A673 (cell line): ENCODE measurements around the gene RBM39. TPM values are rescaled to one million over a fixed set of nuclear protein-coding genes. Genes with fewer than 3 reads are reported as not detected.

ENCODE experiments used
- BruUV-seq: library from RNA; stranded (reverse); fragments of 400-500 nt; replicated peaks from 2 replicates; lab custom pipeline; 2021; lab: Mats Ljungman, UMichigan
- CTCF ChIA-PET: fragments of 300-600 bp; sonication (Branson Sonifier 250); formaldehyde crosslinking; loops from one replicate; lab custom pipeline; 2022; ENCODE audit warnings: antibody characterized with exemption; lab: Charles Lee
- POLR2A ChIA-PET: fragments of 300-600 bp; sonication (Branson Sonifier 250); formaldehyde crosslinking; loops from one replicate; lab custom pipeline; 2022; ENCODE audit warnings: antibody characterized with exemption; ENCODE audit not compliant: low non-redundant PET; lab: Charles Lee
- DNase-seq: peaks from one replicate; pipeline ENCODE4 v3.0.0-alpha.2; 2015; ENCODE audit warnings: low spot score
- H3K27ac ChIP-seq: fragments of 200-600 bp; sonication (generic); 2 replicates; pipeline ENCODE4 v1.5.1; 2016; ENCODE audit warnings: mixed run types, low read depth, mild to moderate bottlenecking, mixed read lengths, antibody characterized with exemption, low read length; ENCODE audit not compliant: poor library complexity, severe bottlenecking
- H3K27me3 ChIP-seq: fragments of 200-600 bp; sonication (generic); replicated peaks from 2 replicates; pipeline ENCODE4 v1.6.1; 2017; ENCODE audit warnings: mixed run types, low read depth, mild to moderate bottlenecking, mixed read lengths, antibody characterized with exemption, low read length; ENCODE audit not compliant: insufficient read depth, poor library complexity
- H3K36me3 ChIP-seq: fragments of 200-600 bp; sonication (generic); 2 replicates; pipeline ENCODE4 v1.6.1; 2016; ENCODE audit warnings: mixed run types, mild to moderate bottlenecking, mixed read lengths, antibody characterized with exemption, low read length; ENCODE audit not compliant: insufficient read depth, poor library complexity, severe bottlenecking
- H3K4me1 ChIP-seq: fragments of 200-600 bp; sonication (generic); 2 replicates; pipeline ENCODE4 v1.6.1; 2017; ENCODE audit warnings: mixed run types, mild to moderate bottlenecking, mixed read lengths, antibody characterized with exemption, low read length; ENCODE audit not compliant: insufficient read depth, poor library complexity, severe bottlenecking
- H3K4me3 ChIP-seq: fragments of 200-600 bp; sonication (generic); 2 replicates; pipeline ENCODE4 v1.5.1; 2016; ENCODE audit warnings: low read depth, mixed run types, mild to moderate bottlenecking, mixed read lengths, low read length; ENCODE audit not compliant: poor library complexity, severe bottlenecking
- H3K9me3 ChIP-seq: fragments of 200-600 bp; sonication (generic); 2 replicates; pipeline ENCODE4 v1.6.1; 2016; ENCODE audit warnings: mixed run types, low read depth, mild to moderate bottlenecking, mixed read lengths, antibody characterized with exemption, low read length; ENCODE audit not compliant: poor library complexity, severe bottlenecking
- EZH2 ChIP-seq: fragments of 200-600 bp; sonication (generic); IDR thresholded peaks from 2 replicates; pipeline ENCODE4 v1.6.1; 2017; ENCODE audit warnings: borderline replicate concordance, low read depth, mild to moderate bottlenecking, mixed read lengths, antibody characterized with exemption, low read length; ENCODE audit not compliant: poor library complexity, severe bottlenecking
- intact Hi-C: fragments of 100-400 bp; cut with micrococcal nuclease; formaldehyde crosslinking; loops from one replicate; pipeline ENCODE4 v1.10.0; 2022; ENCODE audit not compliant: unreplicated experiment
- total RNA-seq: library from RNA; stranded (reverse); gene quantifications from 2 replicates; pipeline ENCODE4 v1.2.3, GENCODE V29; 2021
- TF ChIP-seq, protein P1 (sequence below): fragments of 300-800, 200-600 bp; sonication (generic); conservative IDR thresholded peaks from 2 replicates; pipeline ENCODE4 v1.5.1; 2017; ENCODE audit warnings: low read depth, mild to moderate bottlenecking, antibody characterized with exemption, low read length, moderate library complexity, mixed read lengths

RBM39 gene
- total RNA-seq, 1 experiment from 2014 or later: 329 TPM

DNA sequence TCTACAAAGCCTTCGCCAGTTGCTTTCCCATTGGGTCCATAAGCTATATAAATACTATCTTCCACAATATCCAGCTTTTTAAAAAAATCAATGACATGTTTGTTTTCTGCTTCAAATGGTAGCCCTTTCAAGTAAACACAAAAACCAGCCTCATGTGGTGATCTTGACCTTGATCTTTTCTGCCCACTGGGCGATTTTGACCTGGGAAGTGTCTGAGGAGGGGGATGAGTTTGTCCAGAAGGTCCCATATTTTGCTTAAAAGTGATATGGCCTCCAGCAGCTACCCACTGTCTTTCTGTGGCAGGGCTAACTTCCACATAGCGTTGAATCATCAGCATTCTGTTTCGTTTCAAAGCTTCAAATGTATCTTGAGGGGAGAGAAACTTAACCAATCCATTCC lies 88.2 kb downstream of the RBM39 start:
- Histone ChIP-seq H3K4me1 (peaks cover 10% of the 10 kb centered on the region), H3K27ac (no peak overlapping the region), H3K27me3 (no peaks in the 10 kb centered on the region), H3K4me3 (no peak overlapping the region), H3K9me3 (no peaks in the 10 kb centered on the region), H3K36me3 (peaks cover 67% of the 10 kb centered on the region)
- BruUV-seq: TSS peak; percentile 4
- ChIA-PET POLR2A (no interaction called here), CTCF (no interaction called here)
- DNase-seq: no peak
- intact Hi-C loops: no loop called here
- TF ChIP-seq, protein P1, sequence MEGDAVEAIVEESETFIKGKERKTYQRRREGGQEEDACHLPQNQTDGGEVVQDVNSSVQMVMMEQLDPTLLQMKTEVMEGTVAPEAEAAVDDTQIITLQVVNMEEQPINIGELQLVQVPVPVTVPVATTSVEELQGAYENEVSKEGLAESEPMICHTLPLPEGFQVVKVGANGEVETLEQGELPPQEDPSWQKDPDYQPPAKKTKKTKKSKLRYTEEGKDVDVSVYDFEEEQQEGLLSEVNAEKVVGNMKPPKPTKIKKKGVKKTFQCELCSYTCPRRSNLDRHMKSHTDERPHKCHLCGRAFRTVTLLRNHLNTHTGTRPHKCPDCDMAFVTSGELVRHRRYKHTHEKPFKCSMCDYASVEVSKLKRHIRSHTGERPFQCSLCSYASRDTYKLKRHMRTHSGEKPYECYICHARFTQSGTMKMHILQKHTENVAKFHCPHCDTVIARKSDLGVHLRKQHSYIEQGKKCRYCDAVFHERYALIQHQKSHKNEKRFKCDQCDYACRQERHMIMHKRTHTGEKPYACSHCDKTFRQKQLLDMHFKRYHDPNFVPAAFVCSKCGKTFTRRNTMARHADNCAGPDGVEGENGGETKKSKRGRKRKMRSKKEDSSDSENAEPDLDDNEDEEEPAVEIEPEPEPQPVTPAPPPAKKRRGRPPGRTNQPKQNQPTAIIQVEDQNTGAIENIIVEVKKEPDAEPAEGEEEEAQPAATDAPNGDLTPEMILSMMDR: no peak
- no peak for TF ChIP-seq EZH2

Other genes starting within 250 kb of the RBM39 start
- gene C20orf173, start 212.6 kb downstream of the RBM39 start, total RNA-seq: not detected in 2 replicates
- 256 and 258 TPM in 2 replicates for gene ERGIC3, start 200.2 kb downstream of the RBM39 start, total RNA-seq
- 0.67 and 1.2 TPM in 2 replicates for gene SPAG4, start 126.4 kb downstream of the RBM39 start, total RNA-seq
- gene CPNE1, start 77.4 kb downstream of the RBM39 start, total RNA-seq: 273 TPM in 2 replicates
- gene RBM12, start 77.4 kb downstream of the RBM39 start, total RNA-seq: 114 and 124 TPM in 2 replicates
- gene NFS1, start 42.9 kb downstream of the RBM39 start, total RNA-seq: 22.2 and 23.2 TPM in 2 replicates
- 134 and 153 TPM in 2 replicates for gene ROMO1, start 42.9 kb downstream of the RBM39 start, total RNA-seq
- 43.0 and 49.6 TPM in 2 replicates for gene PHF20, start 29.8 kb upstream of the RBM39 start, total RNA-seq
- 84.5 and 95.2 TPM in 2 replicates for gene SCAND1, start 212.2 kb upstream of the RBM39 start, total RNA-seq
- 3.1 and 4.5 TPM in 2 replicates for gene CNBD2, start 226.3 kb upstream of the RBM39 start, total RNA-seq